IMR-90 (cell line): ENCODE results near the gene YWHAG. TPM values are rescaled to one million over a fixed set of nuclear protein-coding genes. Genes with fewer than 3 reads are reported as not detected.

Experiments
- ATAC-seq: fragments of 200-7000 bp; cut with Tn5 transposase; 2 replicates; pipeline ENCODE4 v1.9.1; 2020; ENCODE audit warnings: low read depth, mild to moderate bottlenecking, moderate library complexity
- BruUV-seq: library from RNA; stranded (reverse); fragments of 400-500 nt; replicated peaks from 2 replicates; lab custom pipeline; 2021; lab: Mats Ljungman, UMichigan
- CTCF ChIA-PET: fragments of 300-600 bp; formaldehyde crosslinking; extraction: SDS; loops from one replicate; lab custom pipeline; 2021; ENCODE audit warnings: antibody characterized with exemption; lab: Yijun Ruan, JAX
- POLR2A ChIA-PET: fragments of 300-600 bp; sonication (Branson Sonifier 250); formaldehyde crosslinking; loops from one replicate; lab custom pipeline; 2022; ENCODE audit warnings: antibody characterized with exemption; ENCODE audit not compliant: unreplicated experiment; lab: Charles Lee
- DNase-seq: peaks from one replicate; pipeline ENCODE4 v3.0.0; 2013
- H2AFZ ChIP-seq: replicated peaks from 2 replicates; pipeline ENCODE3; 2013; ENCODE audit warnings: low read length, mild to moderate bottlenecking; ENCODE audit not compliant: poor library complexity
- H2AK5ac ChIP-seq: 2 replicates; pipeline ENCODE4 v1.6.1; 2013; ENCODE audit warnings: low read depth, low read length, inconsistent platforms
- H2AK9ac ChIP-seq: replicated peaks from 2 replicates; pipeline ENCODE3; 2013; ENCODE audit warnings: mild to moderate bottlenecking, low read depth, low read length, moderate library complexity; ENCODE audit not compliant: poor library complexity
- H2BK120ac ChIP-seq: 2 replicates; pipeline ENCODE4 v1.6.1; 2013; ENCODE audit warnings: low read depth, low read length, inconsistent platforms
- H2BK15ac ChIP-seq: 3 replicates; pipeline ENCODE4 v1.6.1; 2013; ENCODE audit warnings: low read depth, low read length, inconsistent platforms
- H2BK20ac ChIP-seq: 2 replicates; pipeline ENCODE4 v1.6.1; 2013; ENCODE audit warnings: low read depth, mild to moderate bottlenecking, inconsistent platforms, low read length, moderate library complexity
- H2BK5ac ChIP-seq: 2 replicates; pipeline ENCODE4 v1.6.1; 2013; ENCODE audit warnings: mild to moderate bottlenecking, low read depth, low read length, inconsistent platforms; ENCODE audit not compliant: poor library complexity, severe bottlenecking
- H3K14ac ChIP-seq: replicated peaks from 2 replicates; pipeline ENCODE4 v1.6.1; 2013; ENCODE audit warnings: low read depth, low read length, inconsistent platforms
- H3K18ac ChIP-seq: 2 replicates; pipeline ENCODE4 v1.6.1; 2013; ENCODE audit warnings: low read depth, low read length, control low read depth
- H3K23ac ChIP-seq: 2 replicates; pipeline ENCODE4 v1.6.1; 2013; ENCODE audit warnings: low read depth, low read length, inconsistent platforms
- H3K27ac ChIP-seq: 2 replicates; pipeline ENCODE4 v1.5.1; 2013; ENCODE audit warnings: mild to moderate bottlenecking, control low read depth, low read length; ENCODE audit not compliant: insufficient read depth
- H3K27me3 ChIP-seq: 2 replicates; pipeline ENCODE4 v1.6.1; 2013; ENCODE audit warnings: low read length; ENCODE audit not compliant: control insufficient read depth, insufficient read depth
- H3K36me3 ChIP-seq: 2 replicates; pipeline ENCODE4 v1.6.1; 2013; ENCODE audit warnings: low read length, mixed read lengths; ENCODE audit not compliant: control insufficient read depth, insufficient read depth
- H3K4ac ChIP-seq: 2 replicates; pipeline ENCODE4 v1.6.1; 2013; ENCODE audit warnings: low read depth, low read length, inconsistent platforms
- H3K4me1 ChIP-seq: 2 replicates; pipeline ENCODE4 v1.6.1; 2013; ENCODE audit warnings: low read length, mixed read lengths; ENCODE audit not compliant: control insufficient read depth, insufficient read depth
- H3K4me2 ChIP-seq: 2 replicates; pipeline ENCODE4 v1.6.1; 2013; ENCODE audit warnings: low read depth, mild to moderate bottlenecking, control low read depth, low read length, moderate library complexity
- H3K4me3 ChIP-seq: 2 replicates; pipeline ENCODE4 v1.5.1; 2013; ENCODE audit warnings: low read depth, mild to moderate bottlenecking, control low read depth, low read length, moderate library complexity; ENCODE audit not compliant: insufficient read depth
- H3K56ac ChIP-seq: 2 replicates; pipeline ENCODE4 v1.6.1; 2013; ENCODE audit warnings: low read length, inconsistent platforms; ENCODE audit not compliant: insufficient read depth; ENCODE audit errors: extremely low read depth
- H3K79me1 ChIP-seq, 2 experiments: 2 replicates each; pipeline ENCODE4 v1.6.1; 2013; ENCODE audit warnings: low read length in 2 of 2, inconsistent platforms in 1 of 2, low read depth in 1 of 2
- H3K9ac ChIP-seq: 2 replicates; pipeline ENCODE4 v1.6.1; 2013; ENCODE audit warnings: low read depth, low read length, control low read depth
- H3K9me1 ChIP-seq: 2 replicates; pipeline ENCODE4 v1.6.1; 2013; ENCODE audit warnings: low read length, inconsistent platforms; ENCODE audit not compliant: insufficient read depth
- H3K9me3 ChIP-seq: 2 replicates; pipeline ENCODE4 v1.6.1; 2013; ENCODE audit warnings: low read length; ENCODE audit not compliant: control insufficient read depth, insufficient read depth
- H4K20me1 ChIP-seq: 2 replicates; pipeline ENCODE4 v1.6.1; 2013; ENCODE audit warnings: low read length, inconsistent platforms; ENCODE audit not compliant: insufficient read depth
- H4K5ac ChIP-seq: 2 replicates; pipeline ENCODE4 v1.6.1; 2013; ENCODE audit warnings: mild to moderate bottlenecking, low read depth, low read length, control low read depth
- H4K8ac ChIP-seq, 2 experiments: 2 replicates each; pipeline ENCODE4 v1.6.1; 2013; ENCODE audit warnings: low read depth in 2 of 2, low read length in 2 of 2, control low read depth in 1 of 2, inconsistent platforms in 1 of 2
- H4K91ac ChIP-seq: 2 replicates; pipeline ENCODE4 v1.6.1; 2013; ENCODE audit warnings: low read depth, low read length, inconsistent platforms; ENCODE audit not compliant: insufficient read depth
- BHLHE40 ChIP-seq: fragments of 150-350 bp; IDR thresholded peaks from 2 replicates; pipeline ENCODE4 v1.6.1; 2016; ENCODE audit warnings: mild to moderate bottlenecking, low read depth, low read length
- CEBPB ChIP-seq: IDR thresholded peaks from 2 replicates; pipeline ENCODE4 v1.6.1; 2012; ENCODE audit warnings: low read depth, low read length, improper control_type of control experiment
- CHD1 ChIP-seq: IDR thresholded peaks from 2 replicates; pipeline ENCODE4 v1.6.1; 2012; ENCODE audit warnings: low read depth, low read length, improper control_type of control experiment
- FOS ChIP-seq: fragments of 150-350 bp; IDR thresholded peaks from 2 replicates; pipeline ENCODE4 v1.6.1; 2016; ENCODE audit warnings: low read depth, low read length
- MAZ ChIP-seq: IDR thresholded peaks from 2 replicates; pipeline ENCODE4 v1.6.1; 2012; ENCODE audit warnings: low read depth, mild to moderate bottlenecking, low read length, improper control_type of control experiment, moderate library complexity, borderline replicate concordance
- MXI1 ChIP-seq: IDR thresholded peaks from 2 replicates; pipeline ENCODE4 v1.6.1; 2012; ENCODE audit warnings: low read depth, mild to moderate bottlenecking, low read length, moderate library complexity, borderline replicate concordance
- NFE2L2 ChIP-seq: fragments of 150-350 bp; IDR thresholded peaks from 2 replicates; pipeline ENCODE4 v1.6.1; 2016; ENCODE audit warnings: low read depth, mild to moderate bottlenecking, low read length
- POLR2A ChIP-seq: IDR thresholded peaks from 2 replicates; pipeline ENCODE4 v1.6.1; 2012; ENCODE audit warnings: mild to moderate bottlenecking, low read depth, low read length
- RAD21 ChIP-seq: IDR thresholded peaks from 2 replicates; pipeline ENCODE4 v1.6.1; 2012; ENCODE audit warnings: low read length, improper control_type of control experiment
- RCOR1 ChIP-seq: IDR thresholded peaks from 2 replicates; pipeline ENCODE4 v1.6.1; 2012; ENCODE audit warnings: mild to moderate bottlenecking, low read length, improper control_type of control experiment; ENCODE audit not compliant: insufficient replicate concordance
- WGBS, 2 experiments: methylation state at CpG; one replicate each; pipeline versions ENCODE4 v1.1.5 to v1.1.7; 2013; ENCODE audit warnings: missing lambda C conversion rate in 2 of 2; ENCODE audit not compliant: insufficient read length in 1 of 2; ENCODE audit errors: extremely low coverage in 2 of 2; 5-methylcytosine and 5-hydroxymethylcytosine counted together
- dilution Hi-C: fragments of 300-500 bp; cut with HindIII; formaldehyde crosslinking; loops from one replicate; pipeline ENCODE4 v1.14.3; 2018; ENCODE audit warnings: low sequenced_read_pairs; ENCODE audit not compliant: unreplicated experiment
- in situ Hi-C: fragments of 300-500 bp; cut with MboI; formaldehyde crosslinking; loops from 3 replicates; pipeline ENCODE4 v1.14.3; 2019; ENCODE audit warnings: low sequenced_read_pairs, inconsistent platforms, mixed read lengths
- intact Hi-C: fragments of 100-400 bp; cut with micrococcal nuclease; formaldehyde crosslinking; loops from 2 replicates; pipeline ENCODE4 v1.10.0; 2022
- polyA plus RNA-seq, 3 experiments: library from polyadenylated mRNA; depleted of rRNA; stranded (reverse); fragments of >200 nt; gene quantifications; 2 replicates each; pipeline ENCODE4 v1.2.3, GENCODE V29; 2012; ENCODE audit warnings: low replicate concordance in 1 of 3
- total RNA-seq: library from RNA; depleted of rRNA; stranded (reverse); fragments of >200 nt; gene quantifications from 2 replicates; pipeline ENCODE4 v1.2.3, GENCODE V29; 2012
- TF ChIP-seq, protein P1 (sequence below): conservative IDR thresholded peaks from 2 replicates; pipeline ENCODE4 v1.5.1; 2012; ENCODE audit warnings: mild to moderate bottlenecking, low read depth, low read length, improper control_type of control experiment
- TF ChIP-seq, protein P2 (sequence below): fragments of 150-350 bp; IDR thresholded peaks from 2 replicates; pipeline ENCODE4 v1.6.1; 2017; ENCODE audit warnings: mild to moderate bottlenecking, antibody characterized with exemption, low read length, low read depth
- TF ChIP-seq, protein P3 (sequence below): fragments of 150-350 bp; IDR thresholded peaks from 2 replicates; pipeline ENCODE4 v1.6.1; 2016; ENCODE audit warnings: low read depth, mild to moderate bottlenecking, low read length, moderate library complexity, borderline replicate concordance

Gene YWHAG
- total and polyA plus RNA-seq, 2 of the 4 experiments (the other 2 are of a cell fraction): 40.1 to 64.9 TPM

DNA sequence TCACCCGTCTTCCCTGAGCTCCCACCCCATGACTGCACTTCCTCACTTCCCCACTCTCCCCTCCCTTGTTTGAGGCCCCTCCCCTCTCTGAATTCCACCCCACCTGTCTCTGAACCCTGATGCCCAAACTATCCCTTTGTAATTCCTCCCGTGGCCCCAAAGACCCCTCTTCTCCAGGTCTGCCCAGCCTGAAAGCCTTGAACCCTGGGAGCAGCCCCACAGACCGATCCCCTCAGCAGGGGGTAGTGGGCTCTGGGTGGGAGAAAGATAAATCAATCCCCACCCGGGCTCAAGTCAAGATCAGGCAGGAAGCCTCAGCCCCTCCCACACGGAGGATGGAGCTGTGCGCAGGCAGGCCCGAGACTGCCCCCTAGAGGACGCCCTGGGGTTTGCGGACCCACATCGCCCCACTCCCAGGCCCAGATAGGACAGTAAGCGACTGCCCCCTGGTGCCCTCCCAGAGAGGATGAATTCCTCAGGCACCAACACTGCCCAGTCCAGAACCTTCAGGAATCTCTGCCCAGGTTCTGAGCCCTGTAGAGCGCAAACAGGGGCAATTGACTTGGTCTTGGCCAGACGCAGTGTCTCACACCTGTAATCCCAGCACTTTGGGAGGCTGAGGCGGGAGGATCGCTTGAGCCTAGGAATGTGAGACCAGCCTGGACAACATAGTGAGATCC lies 44.6 kb downstream of the YWHAG start:
- peak overlapping the region; percentile 12 for H2AK9ac ChIP-seq
- peaks cover 0 to 11% of the 10 kb centered on the region in 2 experiments; a peak in 2 of 4 replicates for H3K79me1 ChIP-seq
- H3K9me1 ChIP-seq: peaks cover 5% of the 10 kb centered on the region; the same call in 1 of the 2 replicates
- H2BK120ac ChIP-seq: peak overlapping the region; percentile 79
- H2AK5ac ChIP-seq: peak overlapping the region; percentile 89
- H3K36me3 ChIP-seq: no peaks in the 10 kb centered on the region
- peak overlapping the region in 1 of 2 experiments; percentile 82; a peak in 1 of 4 replicates for H4K8ac ChIP-seq
- no peak overlapping the region for H3K4me3 ChIP-seq
- peak overlapping the region; percentile 73 for H4K91ac ChIP-seq
- no peak overlapping the region for H3K9ac ChIP-seq
- in situ Hi-C loops: loop anchor here (5.0 kb wide), 1 partner anchor 132 kb away; no protein-coding TSS in a partner anchor
- ChIA-PET CTCF (interaction anchor here (0.5 to 2.3 kb wide), 12 partner anchors 9 to 138 kb away, joined by 3 to 11 read pairs (median 4); no protein-coding TSS in a partner anchor), POLR2A (no interaction called here)
- H3K4me1 ChIP-seq: peaks cover 6% of the 10 kb centered on the region
- peak overlapping the region; percentile 87 for H2AFZ ChIP-seq
- H3K9me3 ChIP-seq: no peaks in the 10 kb centered on the region
- peak; percentile 89 for DNase-seq
- no peak overlapping the region for H3K23ac ChIP-seq
- no peak overlapping the region for H4K5ac ChIP-seq
- no peak overlapping the region for H2BK5ac ChIP-seq
- intact Hi-C loops: loop anchor here (1.0 to 2.0 kb wide), 3 partner anchors 23 to 136 kb away; no protein-coding TSS in a partner anchor
- peak overlapping the region; percentile 50 for H3K4ac ChIP-seq
- dilution Hi-C loops: no loop called here
- H3K14ac ChIP-seq: no peak overlapping the region
- H3K18ac ChIP-seq: no peak overlapping the region
- no peak overlapping the region for H3K4me2 ChIP-seq
- WGBS, 2 experiments: 0% methylated on average over 5 of the region's 15 CpGs; no CpG with 5 or more reads in 1 of the 2 experiments
- peaks cover 5% of the 10 kb centered on the region; the same call in 1 of the 2 replicates for H4K20me1 ChIP-seq
- peak; percentile 65 for ATAC-seq
- no TSS peak for BruUV-seq
- H2BK20ac ChIP-seq: peak overlapping the region; percentile 28
- H2BK15ac ChIP-seq: peak overlapping the region; percentile 73; the same call in 1 of the 3 replicates
- H3K27ac ChIP-seq: no peak overlapping the region
- no peaks in the 10 kb centered on the region for H3K27me3 ChIP-seq
- peak overlapping the region; percentile 40; the same call in 1 of the 2 replicates for H3K56ac ChIP-seq
- TF ChIP-seq MAZ: peak; percentile 96; the same call in 1 of the 2 replicates
- peak; percentile 72 for TF ChIP-seq RCOR1
- peak; percentile 28; the same call in 1 of the 2 replicates for TF ChIP-seq MXI1
- TF ChIP-seq, protein P1, sequence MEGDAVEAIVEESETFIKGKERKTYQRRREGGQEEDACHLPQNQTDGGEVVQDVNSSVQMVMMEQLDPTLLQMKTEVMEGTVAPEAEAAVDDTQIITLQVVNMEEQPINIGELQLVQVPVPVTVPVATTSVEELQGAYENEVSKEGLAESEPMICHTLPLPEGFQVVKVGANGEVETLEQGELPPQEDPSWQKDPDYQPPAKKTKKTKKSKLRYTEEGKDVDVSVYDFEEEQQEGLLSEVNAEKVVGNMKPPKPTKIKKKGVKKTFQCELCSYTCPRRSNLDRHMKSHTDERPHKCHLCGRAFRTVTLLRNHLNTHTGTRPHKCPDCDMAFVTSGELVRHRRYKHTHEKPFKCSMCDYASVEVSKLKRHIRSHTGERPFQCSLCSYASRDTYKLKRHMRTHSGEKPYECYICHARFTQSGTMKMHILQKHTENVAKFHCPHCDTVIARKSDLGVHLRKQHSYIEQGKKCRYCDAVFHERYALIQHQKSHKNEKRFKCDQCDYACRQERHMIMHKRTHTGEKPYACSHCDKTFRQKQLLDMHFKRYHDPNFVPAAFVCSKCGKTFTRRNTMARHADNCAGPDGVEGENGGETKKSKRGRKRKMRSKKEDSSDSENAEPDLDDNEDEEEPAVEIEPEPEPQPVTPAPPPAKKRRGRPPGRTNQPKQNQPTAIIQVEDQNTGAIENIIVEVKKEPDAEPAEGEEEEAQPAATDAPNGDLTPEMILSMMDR: peak; percentile 100
- TF ChIP-seq RAD21: peak; percentile 100
- TF ChIP-seq POLR2A: peak; percentile 76
- TF ChIP-seq BHLHE40: peak; percentile 36
- TF ChIP-seq, protein P2, sequence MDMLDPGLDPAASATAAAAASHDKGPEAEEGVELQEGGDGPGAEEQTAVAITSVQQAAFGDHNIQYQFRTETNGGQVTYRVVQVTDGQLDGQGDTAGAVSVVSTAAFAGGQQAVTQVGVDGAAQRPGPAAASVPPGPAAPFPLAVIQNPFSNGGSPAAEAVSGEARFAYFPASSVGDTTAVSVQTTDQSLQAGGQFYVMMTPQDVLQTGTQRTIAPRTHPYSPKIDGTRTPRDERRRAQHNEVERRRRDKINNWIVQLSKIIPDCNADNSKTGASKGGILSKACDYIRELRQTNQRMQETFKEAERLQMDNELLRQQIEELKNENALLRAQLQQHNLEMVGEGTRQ: no peak
- TF ChIP-seq CHD1: peak; percentile 60; the same call in 1 of the 2 replicates
- no peak for TF ChIP-seq CEBPB
- no peak for TF ChIP-seq FOS
- TF ChIP-seq, protein P3, sequence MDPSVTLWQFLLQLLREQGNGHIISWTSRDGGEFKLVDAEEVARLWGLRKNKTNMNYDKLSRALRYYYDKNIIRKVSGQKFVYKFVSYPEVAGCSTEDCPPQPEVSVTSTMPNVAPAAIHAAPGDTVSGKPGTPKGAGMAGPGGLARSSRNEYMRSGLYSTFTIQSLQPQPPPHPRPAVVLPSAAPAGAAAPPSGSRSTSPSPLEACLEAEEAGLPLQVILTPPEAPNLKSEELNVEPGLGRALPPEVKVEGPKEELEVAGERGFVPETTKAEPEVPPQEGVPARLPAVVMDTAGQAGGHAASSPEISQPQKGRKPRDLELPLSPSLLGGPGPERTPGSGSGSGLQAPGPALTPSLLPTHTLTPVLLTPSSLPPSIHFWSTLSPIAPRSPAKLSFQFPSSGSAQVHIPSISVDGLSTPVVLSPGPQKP: no peak
- 0 out of 2 replicates have a peak, but pooled peaks have one; percentile 3 for TF ChIP-seq NFE2L2
